GM12872 (cell line): ENCODE data around the gene MAN1C1.

ENCODE experiments used
- TF ChIP-seq, protein P1 (sequence below): IDR thresholded peaks from 3 replicates; pipeline ENCODE4 v1.5.1; 2011; ENCODE audit warnings: low read depth, mild to moderate bottlenecking, low read length, moderate library complexity; ENCODE audit not compliant: insufficient read depth

Gene MAN1C1

GRCh38 chr1:25765136-25765922, 148.7 kb downstream of the MAN1C1 start:
- TF ChIP-seq, protein P1, sequence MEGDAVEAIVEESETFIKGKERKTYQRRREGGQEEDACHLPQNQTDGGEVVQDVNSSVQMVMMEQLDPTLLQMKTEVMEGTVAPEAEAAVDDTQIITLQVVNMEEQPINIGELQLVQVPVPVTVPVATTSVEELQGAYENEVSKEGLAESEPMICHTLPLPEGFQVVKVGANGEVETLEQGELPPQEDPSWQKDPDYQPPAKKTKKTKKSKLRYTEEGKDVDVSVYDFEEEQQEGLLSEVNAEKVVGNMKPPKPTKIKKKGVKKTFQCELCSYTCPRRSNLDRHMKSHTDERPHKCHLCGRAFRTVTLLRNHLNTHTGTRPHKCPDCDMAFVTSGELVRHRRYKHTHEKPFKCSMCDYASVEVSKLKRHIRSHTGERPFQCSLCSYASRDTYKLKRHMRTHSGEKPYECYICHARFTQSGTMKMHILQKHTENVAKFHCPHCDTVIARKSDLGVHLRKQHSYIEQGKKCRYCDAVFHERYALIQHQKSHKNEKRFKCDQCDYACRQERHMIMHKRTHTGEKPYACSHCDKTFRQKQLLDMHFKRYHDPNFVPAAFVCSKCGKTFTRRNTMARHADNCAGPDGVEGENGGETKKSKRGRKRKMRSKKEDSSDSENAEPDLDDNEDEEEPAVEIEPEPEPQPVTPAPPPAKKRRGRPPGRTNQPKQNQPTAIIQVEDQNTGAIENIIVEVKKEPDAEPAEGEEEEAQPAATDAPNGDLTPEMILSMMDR: no peak

DNA sequence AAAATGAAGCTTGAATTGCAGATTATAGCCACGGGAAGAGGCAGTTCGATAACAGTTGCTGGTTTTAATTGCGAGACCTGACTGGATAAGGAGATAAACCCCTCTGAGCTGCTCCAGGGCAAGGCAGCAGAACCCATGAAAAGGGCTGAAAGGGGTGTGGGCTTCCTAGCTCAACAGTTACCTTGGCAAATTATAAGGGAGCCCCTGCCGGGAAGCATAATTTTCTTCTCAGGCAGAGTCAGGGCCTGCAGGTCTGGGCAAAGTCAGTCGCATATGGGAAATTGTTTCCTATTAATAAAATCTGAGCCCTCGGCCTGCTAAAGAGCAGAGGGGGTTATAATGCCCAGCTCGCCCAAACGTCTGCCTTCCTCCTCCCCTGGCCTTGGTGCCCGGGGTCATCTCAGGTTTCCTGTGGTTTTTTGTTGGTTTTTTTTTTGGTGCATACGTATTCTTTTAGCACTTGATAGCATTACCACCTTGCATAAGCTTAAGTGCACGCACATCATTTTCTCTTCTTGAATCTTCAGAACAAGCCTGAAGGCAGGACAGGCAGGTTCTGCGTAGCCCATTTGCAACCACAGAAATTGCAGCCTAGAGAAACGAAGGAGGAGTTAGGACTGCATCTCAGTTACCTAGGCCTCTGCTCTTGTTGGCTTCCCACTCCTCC, 149.5 kb downstream of the MAN1C1 start:
- TF ChIP-seq, protein P1: no peak

GRCh38 chr1:25766721-25767436, 150.3 kb downstream of the MAN1C1 start:
- TF ChIP-seq, protein P1: no peak

DNA sequence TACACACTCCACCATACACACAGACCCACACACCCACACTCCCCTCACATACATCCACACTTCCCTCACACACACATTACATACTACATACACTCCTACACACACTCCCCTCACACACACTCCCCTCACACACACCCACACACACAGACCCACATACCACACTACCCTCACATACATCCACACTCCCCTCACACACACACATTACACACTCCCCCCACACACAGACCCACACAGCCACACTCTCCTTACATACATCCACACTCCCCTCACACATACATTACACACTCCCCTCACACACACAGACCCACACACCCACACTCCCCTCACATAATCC, 150.8 kb downstream of the MAN1C1 start:
- TF ChIP-seq, protein P1: no peak

DNA sequence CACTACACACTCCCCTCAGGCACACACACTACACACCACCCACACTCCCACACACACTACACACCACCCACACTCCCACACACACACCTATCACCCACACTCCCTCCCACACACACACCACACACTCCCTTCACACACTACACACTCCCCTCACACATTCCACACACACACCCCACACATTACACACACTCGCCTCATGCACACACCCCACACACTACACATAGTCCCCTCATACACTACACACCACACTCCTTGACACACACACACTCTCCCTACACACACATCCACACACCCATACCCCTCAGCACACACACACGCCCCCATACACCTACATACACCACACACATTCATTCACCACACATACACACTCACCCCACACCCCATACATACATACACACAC, 152.4 kb downstream of the MAN1C1 start:
- TF ChIP-seq, protein P1: no peak

DNA sequence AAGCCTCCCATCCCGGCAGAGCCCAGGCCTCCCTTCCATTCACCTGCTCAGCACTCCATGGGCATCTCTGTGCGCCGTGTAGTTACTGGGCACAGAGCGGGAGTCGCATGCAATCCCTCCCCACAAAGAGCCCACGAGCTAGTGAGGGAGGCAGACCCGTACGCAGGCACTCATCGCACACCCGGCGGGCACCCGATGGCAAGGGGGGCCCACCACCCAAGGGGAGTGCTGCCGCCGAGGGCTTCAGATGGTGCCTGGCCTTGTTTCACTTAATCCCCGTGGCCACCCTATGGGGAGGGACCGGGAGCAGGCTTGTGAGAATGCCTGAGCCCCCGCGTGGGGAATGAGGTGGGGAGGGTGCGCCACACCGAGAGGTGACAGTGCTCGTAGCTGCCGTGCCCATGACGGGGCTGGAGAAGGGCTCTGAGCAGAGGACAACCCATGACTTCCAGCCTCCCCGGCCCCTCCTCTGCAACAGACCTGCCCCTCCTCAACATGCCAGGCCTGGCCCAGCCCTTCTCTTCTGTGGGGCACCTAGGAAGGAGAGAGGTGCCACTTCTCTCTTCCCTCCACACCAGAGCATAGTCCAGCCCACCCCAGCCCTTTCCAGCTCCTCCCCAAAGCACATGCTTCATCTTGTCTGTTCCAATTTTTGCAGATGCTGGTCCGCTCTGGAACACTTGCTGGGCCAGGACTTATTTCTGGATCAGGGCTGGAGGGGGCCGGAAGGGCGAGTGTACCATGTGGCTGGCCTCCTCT, 153.2 kb downstream of the MAN1C1 start:
- TF ChIP-seq, protein P1: no peak

DNA sequence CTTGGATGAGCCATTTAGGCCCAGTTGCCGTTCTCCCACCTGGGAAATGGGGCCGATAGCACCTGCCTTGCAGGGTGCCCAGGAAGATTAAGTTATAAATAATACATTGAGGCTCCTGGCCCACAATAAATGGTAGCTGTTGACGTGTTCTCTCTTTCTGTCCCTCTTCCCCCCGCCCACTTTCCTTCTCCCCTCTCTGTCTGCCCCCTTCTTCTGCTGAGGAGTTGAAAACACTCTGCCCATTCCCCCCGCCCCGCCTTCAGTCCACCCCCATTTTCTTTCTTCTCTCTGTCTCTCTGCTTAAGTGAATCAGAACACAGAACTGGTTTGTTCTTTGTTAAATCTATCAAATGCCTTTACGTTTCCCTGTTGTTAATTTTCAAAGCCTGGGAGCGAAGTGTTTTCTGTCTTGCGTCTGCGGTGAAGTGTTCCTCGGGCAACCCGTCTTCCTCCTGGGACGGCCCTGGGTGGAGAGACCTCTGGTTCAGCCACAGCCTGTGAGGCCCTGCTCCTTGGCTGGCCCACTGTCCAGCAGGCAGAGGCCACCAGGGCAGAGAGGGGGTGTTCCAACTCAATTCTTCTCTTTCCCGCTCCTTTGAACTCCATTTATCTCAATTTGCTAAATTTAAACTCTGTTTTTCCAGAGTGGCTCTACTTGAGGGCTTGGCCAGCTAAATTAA, 154.1 kb downstream of the MAN1C1 start:
- TF ChIP-seq, protein P1: no peak
